PFSK-1 (cell line): ENCODE measurements around the gene TBX19.

Experiments
- FOXP2 ChIP-seq: optimal IDR thresholded peaks from 2 replicates; pipeline ENCODE3; 2011; ENCODE audit warnings: borderline replicate concordance, control low read depth, inconsistent platforms; ENCODE audit not compliant: insufficient read depth; ENCODE audit errors: extremely low read length, extremely low read depth
- POLR2AphosphoS5 ChIP-seq: IDR thresholded peaks from 2 replicates; pipeline ENCODE4 v1.6.1; 2012; ENCODE audit warnings: low read depth, mild to moderate bottlenecking, control low read depth, low read length, moderate library complexity
- SIN3A ChIP-seq: IDR thresholded peaks from 2 replicates; pipeline ENCODE4 v1.6.1; 2012; ENCODE audit warnings: mild to moderate bottlenecking, low read length, moderate library complexity, borderline replicate concordance; ENCODE audit not compliant: insufficient read depth
- TAF1 ChIP-seq: IDR thresholded peaks from 2 replicates; pipeline ENCODE4 v1.6.1; 2012; ENCODE audit warnings: low read length, control low read depth, borderline replicate concordance; ENCODE audit not compliant: insufficient read depth
- TF ChIP-seq, protein P1 (sequence below), 2 experiments: IDR thresholded peaks; 2 replicates each; pipeline versions ENCODE4 v1.6.1 to v1.8.0; 2011 to 2012; ENCODE audit warnings: low read depth in 2 of 2, low read length in 2 of 2, control low read depth in 1 of 2, inconsistent platforms in 1 of 2, mild to moderate bottlenecking in 1 of 2, moderate library complexity in 1 of 2; ENCODE audit not compliant: insufficient read depth in 1 of 2

The TBX19 gene

DNA sequence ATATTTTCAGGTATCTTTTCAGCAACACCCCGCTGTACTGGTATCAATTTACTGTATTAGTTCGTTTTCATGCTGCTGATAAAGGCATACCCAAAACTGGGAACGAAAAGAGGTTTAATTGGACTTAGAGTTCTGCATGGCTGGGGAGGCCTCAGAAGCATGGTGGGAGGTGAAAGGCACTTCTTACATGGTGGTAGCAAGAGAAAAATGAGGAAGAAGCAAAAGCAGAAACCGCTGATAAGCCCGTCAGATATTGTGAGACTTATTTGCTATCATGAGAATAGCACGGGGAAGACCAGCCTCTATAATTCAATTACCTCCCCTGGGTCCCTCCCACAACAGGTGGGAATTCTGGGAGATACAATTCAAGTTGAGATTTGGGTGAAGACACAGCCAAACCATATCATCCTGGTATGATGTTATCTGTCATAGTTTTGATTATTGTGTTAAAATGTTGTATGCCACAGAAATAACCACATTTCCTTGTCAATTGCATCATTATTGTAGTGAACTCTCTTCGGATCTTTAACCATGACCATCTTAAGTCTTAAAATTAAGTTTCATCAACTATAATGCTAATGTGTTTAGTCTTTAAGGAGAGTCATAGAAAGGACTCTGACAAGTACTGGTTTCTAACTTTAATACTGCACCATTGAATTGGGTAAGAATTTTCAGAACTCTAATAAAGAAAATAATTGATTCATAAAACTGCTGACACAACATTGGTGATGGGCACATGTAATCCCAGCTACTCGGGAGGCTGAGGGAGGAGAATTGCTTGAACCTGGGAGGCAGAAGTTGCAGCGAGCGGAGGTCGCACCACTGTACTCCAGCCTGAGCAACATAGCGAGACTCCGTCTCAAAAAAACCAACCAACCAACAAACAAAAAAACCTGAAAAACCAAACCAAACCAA is 58.2 kb downstream of the TBX19 start:
- TF ChIP-seq, protein P1, sequence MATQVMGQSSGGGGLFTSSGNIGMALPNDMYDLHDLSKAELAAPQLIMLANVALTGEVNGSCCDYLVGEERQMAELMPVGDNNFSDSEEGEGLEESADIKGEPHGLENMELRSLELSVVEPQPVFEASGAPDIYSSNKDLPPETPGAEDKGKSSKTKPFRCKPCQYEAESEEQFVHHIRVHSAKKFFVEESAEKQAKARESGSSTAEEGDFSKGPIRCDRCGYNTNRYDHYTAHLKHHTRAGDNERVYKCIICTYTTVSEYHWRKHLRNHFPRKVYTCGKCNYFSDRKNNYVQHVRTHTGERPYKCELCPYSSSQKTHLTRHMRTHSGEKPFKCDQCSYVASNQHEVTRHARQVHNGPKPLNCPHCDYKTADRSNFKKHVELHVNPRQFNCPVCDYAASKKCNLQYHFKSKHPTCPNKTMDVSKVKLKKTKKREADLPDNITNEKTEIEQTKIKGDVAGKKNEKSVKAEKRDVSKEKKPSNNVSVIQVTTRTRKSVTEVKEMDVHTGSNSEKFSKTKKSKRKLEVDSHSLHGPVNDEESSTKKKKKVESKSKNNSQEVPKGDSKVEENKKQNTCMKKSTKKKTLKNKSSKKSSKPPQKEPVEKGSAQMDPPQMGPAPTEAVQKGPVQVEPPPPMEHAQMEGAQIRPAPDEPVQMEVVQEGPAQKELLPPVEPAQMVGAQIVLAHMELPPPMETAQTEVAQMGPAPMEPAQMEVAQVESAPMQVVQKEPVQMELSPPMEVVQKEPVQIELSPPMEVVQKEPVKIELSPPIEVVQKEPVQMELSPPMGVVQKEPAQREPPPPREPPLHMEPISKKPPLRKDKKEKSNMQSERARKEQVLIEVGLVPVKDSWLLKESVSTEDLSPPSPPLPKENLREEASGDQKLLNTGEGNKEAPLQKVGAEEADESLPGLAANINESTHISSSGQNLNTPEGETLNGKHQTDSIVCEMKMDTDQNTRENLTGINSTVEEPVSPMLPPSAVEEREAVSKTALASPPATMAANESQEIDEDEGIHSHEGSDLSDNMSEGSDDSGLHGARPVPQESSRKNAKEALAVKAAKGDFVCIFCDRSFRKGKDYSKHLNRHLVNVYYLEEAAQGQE (IDR thresholded peaks at IDR 0.05; ENCODE audit: insufficient read depth in 1 of 2, low read depth in 2 of 2, low read length in 2 of 2) = no peak
- TF ChIP-seq FOXP2 (no peak), POLR2AphosphoS5 (no peak), SIN3A (no peak), TAF1 (no peak)

DNA sequence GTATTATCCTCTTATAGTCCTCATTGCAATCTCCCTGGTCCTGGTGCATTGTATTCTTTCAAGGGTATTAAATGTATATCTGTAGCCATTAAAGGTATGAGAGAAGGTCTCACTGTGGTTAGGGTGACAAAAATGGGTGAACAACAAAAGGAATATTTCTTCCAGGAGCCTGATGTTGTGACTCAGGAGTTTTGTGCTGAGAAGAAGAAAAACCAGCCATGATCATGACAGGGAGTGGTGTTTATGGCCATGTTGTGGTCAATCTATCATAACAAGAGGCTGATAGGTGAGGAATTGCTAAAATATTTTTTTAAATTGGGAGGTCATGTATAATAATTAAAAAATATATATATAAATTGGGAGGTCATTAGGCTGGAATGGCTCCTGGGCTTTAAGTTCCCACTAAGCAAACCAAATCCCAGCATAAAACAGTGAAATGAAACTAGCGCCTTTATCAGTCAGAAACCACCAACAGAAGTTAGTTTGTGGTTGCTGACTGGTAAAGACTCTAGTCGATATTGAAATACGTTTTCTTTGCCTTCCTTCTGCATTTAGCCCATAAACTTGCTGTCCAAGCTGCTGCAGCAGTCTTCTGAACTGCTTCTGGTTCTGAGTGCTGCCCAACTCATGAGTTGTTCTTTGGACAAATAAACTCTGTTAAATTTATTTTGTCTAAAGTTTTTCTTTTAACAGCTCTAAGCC is 60.3 kb downstream of the TBX19 start:
- TF ChIP-seq SIN3A (no peak), POLR2AphosphoS5 (no peak), FOXP2 (no peak)

DNA sequence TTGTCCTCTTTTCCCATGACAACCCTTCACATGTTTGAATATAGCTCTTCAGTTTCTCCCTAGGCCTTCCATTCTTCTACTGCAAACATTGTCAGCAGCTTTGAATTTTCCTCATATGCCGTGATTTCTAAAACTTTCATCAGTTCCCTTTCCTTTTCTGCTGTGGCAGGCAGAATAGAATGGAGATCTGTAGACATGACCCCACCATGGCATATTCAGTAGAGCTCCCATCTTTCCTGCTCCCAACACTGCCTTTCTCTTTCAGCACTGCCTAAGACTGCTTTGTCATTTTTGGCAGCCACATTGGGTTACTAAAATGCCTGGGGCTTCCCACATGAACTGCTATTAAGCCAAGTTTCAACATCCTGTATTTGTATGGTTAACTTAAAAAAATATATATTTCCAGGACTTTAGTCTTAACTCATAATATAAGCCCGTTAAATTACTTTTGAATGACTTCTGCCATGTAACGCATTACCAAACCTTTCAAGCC is 60.9 kb downstream of the TBX19 start:
- TF ChIP-seq, protein P1 (IDR thresholded peaks at IDR 0.05; ENCODE audit: insufficient read depth in 1 of 2, low read depth in 2 of 2, low read length in 2 of 2) = no peak
- TF ChIP-seq POLR2AphosphoS5 = no peak
- TF ChIP-seq FOXP2 = no peak
- no peak for TF ChIP-seq SIN3A
- no peak for TF ChIP-seq TAF1

DNA sequence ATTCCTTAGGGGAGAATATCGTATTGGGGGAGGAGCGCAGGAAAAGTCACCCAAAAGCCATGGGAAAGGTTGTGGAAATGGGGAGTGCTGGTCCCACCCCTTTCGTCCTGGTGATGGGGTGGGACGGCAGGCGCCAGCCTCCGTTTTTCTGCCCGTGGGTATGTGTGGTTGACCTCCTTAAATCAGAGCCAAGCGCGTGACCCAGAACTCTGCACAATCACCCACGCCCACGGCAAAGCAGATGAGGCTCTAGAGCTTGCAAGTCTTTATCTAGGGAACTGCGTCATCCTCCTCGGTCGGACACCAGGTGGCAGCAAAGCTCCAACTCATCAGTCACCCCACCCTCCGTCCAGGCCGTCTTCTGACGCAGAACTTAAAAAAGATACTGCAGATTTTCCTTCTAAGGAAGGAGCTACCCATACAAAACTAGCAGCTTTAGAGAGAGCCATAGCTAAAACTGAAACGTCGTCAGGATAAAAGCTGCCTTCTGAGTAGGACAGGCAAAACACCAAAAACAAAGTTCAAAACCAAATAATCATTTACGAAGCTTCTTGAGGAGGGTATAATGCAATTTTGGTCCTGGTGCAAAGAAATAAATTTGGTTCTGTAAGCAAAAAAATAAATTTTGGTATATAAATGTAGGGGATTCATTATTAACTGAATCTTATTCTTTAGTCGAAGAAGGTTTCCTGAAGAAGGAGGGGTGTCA is 62.0 kb downstream of the TBX19 start:
- TF ChIP-seq, protein P1 (IDR thresholded peaks at IDR 0.05; ENCODE audit: insufficient read depth in 1 of 2, low read depth in 2 of 2, low read length in 2 of 2) = no peak
- no peak for TF ChIP-seq SIN3A
- no peak for TF ChIP-seq FOXP2
- no peak for TF ChIP-seq POLR2AphosphoS5
- TF ChIP-seq TAF1 = no peak

DNA sequence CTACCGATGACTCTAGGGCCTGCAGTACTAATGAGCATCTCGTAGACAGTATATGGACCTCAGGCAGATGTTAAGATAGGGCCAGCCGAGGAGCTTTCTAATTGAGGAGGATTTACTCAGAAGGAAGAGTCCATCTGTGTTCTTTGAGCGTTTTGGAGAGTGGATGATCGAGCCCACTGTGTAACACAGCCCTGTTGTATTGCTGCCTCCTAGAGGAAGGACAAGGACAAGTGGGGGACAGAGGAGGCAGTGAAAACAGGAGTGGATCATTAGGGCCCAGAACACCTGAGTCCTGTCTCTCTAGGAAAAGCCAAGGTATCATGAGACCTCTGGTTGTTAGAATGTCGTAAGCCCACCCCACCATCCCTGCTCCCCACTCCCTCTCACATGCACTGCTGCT is 62.9 kb downstream of the TBX19 start:
- no peak for TF ChIP-seq TAF1
- no peak for TF ChIP-seq FOXP2
- no peak for TF ChIP-seq POLR2AphosphoS5

DNA sequence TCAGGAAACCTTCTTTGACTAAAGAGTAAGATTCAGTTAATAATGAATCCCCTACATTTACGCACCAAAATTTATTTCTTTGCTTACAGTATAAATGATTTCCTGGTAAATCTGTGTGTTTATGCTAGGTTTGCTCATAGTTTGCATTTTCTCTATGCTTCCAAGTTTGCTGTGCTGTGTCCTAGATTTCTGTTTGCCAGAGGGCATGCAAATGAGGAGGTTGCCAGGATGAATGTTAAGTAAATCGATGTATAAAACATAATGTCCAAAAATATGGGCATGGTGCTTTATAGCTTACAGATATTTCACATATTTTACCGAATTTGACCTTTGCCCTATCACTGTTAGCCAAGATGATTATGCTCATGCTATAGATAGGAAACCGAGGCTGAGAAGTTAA is 63.8 kb downstream of the TBX19 start:
- TF ChIP-seq TAF1 (no peak), FOXP2 (no peak), POLR2AphosphoS5 (no peak)
